ENCODE results near the gene PDSS2. TPM values are rescaled to one million over a fixed set of nuclear protein-coding genes. Genes with fewer than 3 reads are reported as not detected.

The PDSS2 gene
- polyA plus RNA-seq, 2 donors = 3.6 to 7.3 TPM

DNA sequence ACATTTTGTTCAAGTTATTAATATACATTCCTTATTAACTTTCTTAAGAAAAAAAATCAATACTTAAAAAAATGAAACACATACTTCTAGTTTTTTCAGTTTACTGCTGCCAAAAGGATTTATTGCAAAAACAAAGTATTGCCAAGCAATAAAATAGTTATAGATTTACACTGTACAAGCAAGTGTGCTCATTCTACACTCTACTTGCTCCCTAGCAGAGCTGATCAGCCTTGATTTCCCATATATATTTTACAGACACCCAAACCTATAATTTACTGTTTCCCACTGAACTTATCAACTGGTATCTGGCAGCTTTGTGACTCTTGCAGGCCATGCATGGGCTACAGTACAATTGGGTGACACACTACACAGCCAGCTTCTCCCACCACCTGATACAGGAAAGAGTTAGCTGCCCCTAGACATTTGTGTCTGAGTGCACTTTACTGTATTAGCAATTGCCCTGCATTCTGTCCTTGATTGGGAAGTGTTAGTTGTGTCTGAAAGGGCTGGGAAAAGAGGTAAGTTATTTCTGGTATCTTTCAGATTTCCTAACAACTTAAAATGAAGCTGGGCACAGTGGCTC is 188.1 kb downstream of the PDSS2 start:
- H3K36me3 ChIP-seq (ENCODE audit: control insufficient read depth in 2 of 2, insufficient read depth in 2 of 2, low read length in 1 of 2) = peaks cover 0 to 2% of the 10 kb centered on the region in 2 donors
- H3K4me3 ChIP-seq (ENCODE audit: low read depth in 1 of 2, low read length in 2 of 2) = no peak overlapping the region
- no peaks in the 10 kb centered on the region for H3K27me3 ChIP-seq (ENCODE audit: control insufficient read depth in 1 of 2, insufficient read depth in 2 of 2, low read length in 2 of 2)

DNA sequence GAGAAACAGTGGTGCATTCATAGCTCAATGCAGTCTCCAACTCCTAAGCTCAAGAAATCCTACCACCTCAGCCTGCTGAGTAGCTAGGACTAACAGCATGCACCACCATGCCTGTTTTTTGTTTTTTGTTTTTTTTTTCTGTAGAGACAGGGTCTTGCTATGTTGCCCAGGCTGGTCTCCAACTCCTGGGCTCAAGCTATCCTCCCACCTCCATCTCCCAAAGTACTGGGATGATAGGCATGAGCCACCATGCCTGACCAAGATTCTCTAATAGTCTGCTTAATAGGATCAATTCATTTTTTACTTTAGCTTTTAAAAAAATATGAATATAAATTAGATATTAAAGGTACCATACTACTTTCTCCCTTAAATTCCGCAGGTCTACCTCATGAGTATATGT is 191.7 kb downstream of the PDSS2 start:
- 96 to 97% methylated on average over 1 of the region's 1 CpG for whole genome bisulfite sequencing, 2 donors
- no peaks in the 10 kb centered on the region for H3K9me3 ChIP-seq (ENCODE audit: control insufficient read depth in 2 of 2, insufficient read depth in 1 of 2, low read depth in 1 of 2, low read length in 1 of 2)
- H3K4me1 ChIP-seq (ENCODE audit: control insufficient read depth in 2 of 2, insufficient read depth in 2 of 2, low read length in 1 of 2) = no peaks in the 10 kb centered on the region
- no peak overlapping the region for H3K27ac ChIP-seq (ENCODE audit: low read depth in 2 of 2, low read length in 1 of 2)
- peaks cover 0 to 2% of the 10 kb centered on the region in 2 donors for H3K36me3 ChIP-seq (ENCODE audit: control insufficient read depth in 2 of 2, insufficient read depth in 2 of 2, low read length in 1 of 2)
- no peaks in the 10 kb centered on the region for H3K27me3 ChIP-seq (ENCODE audit: control insufficient read depth in 1 of 2, insufficient read depth in 2 of 2, low read length in 2 of 2)
- no peak overlapping the region for H3K4me3 ChIP-seq (ENCODE audit: low read depth in 1 of 2, low read length in 2 of 2)

More for the DNA sequence above, 188.1 kb downstream of the PDSS2 start:
- H3K9me3 ChIP-seq (ENCODE audit: control insufficient read depth in 2 of 2, insufficient read depth in 1 of 2, low read depth in 1 of 2, low read length in 1 of 2) = no peaks in the 10 kb centered on the region
- H3K4me1 ChIP-seq (ENCODE audit: control insufficient read depth in 2 of 2, insufficient read depth in 2 of 2, low read length in 1 of 2) = no peaks in the 10 kb centered on the region
- H3K27ac ChIP-seq (ENCODE audit: low read depth in 2 of 2, low read length in 1 of 2) = no peak overlapping the region

DNA sequence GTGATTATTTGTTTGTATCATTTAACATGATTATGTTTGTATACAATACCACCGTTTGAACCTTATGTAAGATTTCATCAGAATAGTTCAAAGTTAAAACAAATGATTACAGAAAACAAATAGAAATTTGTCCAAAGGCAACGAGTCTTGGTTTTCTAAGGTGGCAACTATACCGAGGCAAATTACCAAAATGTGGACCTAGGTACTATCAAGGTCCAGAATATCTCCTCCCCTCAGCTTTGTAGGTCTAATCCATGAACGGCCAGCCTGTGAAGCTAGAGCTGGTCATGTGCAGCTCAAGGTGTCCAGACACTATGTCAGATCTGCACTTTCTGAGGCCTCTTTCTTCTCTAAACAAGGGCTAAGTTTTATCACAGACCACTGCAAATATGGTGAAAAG is 192.4 kb downstream of the PDSS2 start:
- Histone ChIP-seq H3K9me3 (ENCODE audit: control insufficient read depth in 2 of 2, insufficient read depth in 1 of 2, low read depth in 1 of 2, low read length in 1 of 2) (no peaks in the 10 kb centered on the region), H3K36me3 (ENCODE audit: control insufficient read depth in 2 of 2, insufficient read depth in 2 of 2, low read length in 1 of 2) (peaks cover 0 to 2% of the 10 kb centered on the region in 2 donors), H3K27me3 (ENCODE audit: control insufficient read depth in 1 of 2, insufficient read depth in 2 of 2, low read length in 2 of 2) (no peaks in the 10 kb centered on the region), H3K27ac (ENCODE audit: low read depth in 2 of 2, low read length in 1 of 2) (no peak overlapping the region), H3K4me1 (ENCODE audit: control insufficient read depth in 2 of 2, insufficient read depth in 2 of 2, low read length in 1 of 2) (no peaks in the 10 kb centered on the region), H3K4me3 (ENCODE audit: low read depth in 1 of 2, low read length in 2 of 2) (no peak overlapping the region)
- WGBS, 2 donors = 74 to 83% methylated on average over 4 of the region's 4 CpGs

DNA sequence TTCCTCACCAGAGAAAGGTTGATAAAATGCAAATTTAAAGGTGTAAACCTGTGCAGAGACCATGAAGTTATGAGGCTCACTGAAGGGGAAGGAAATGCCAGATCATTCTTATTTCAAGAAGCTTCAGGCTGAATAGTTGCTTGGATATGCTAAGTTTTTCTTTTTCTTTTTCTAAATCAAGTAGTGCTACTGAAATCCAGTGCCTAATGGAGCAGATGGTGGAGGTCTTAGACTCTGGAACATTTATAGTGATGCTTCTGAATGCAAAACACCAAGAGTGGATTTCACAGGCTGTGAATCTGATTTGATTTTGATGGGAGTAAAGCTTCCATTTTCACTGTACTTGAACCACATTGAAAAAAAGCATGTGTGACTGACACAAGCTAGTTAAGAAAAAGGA is 192.8 kb downstream of the PDSS2 start:
- H3K36me3 ChIP-seq (ENCODE audit: control insufficient read depth in 2 of 2, insufficient read depth in 2 of 2, low read length in 1 of 2) = peaks cover 0 to 2% of the 10 kb centered on the region in 2 donors

DNA sequence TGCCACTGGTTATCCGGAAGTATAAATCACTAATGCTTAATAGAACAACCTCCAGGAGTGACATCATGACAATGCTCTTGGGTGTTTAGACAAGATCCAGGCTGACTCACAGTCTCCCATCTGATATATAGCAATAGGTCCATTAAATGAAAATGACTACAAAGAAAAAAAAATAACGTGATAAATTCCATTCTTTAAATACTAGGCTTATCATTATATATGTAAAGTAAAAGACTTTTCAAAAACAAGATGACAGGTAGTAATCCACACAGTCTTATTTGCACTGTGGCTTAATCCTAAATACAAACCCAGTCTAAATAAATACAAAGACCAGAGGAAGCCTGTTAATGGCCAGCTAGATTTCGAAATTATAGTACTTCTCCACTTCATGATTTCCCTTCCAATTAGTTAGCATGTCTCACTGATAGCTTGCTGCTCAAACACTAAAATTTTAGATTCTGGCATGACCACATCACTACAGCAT is 195.0 kb downstream of the PDSS2 start:
- WGBS, 2 donors = 40 to 45% methylated on average over 3 of the region's 3 CpGs
- Histone ChIP-seq H3K9me3 (ENCODE audit: control insufficient read depth in 2 of 2, insufficient read depth in 1 of 2, low read depth in 1 of 2, low read length in 1 of 2) (no peaks in the 10 kb centered on the region), H3K36me3 (ENCODE audit: control insufficient read depth in 2 of 2, insufficient read depth in 2 of 2, low read length in 1 of 2) (peaks cover 0 to 2% of the 10 kb centered on the region in 2 donors)

More for the DNA sequence above, 192.8 kb downstream of the PDSS2 start:
- H3K4me3 ChIP-seq (ENCODE audit: low read depth in 1 of 2, low read length in 2 of 2) = no peak overlapping the region
- H3K4me1 ChIP-seq (ENCODE audit: control insufficient read depth in 2 of 2, insufficient read depth in 2 of 2, low read length in 1 of 2) = no peaks in the 10 kb centered on the region
- H3K27me3 ChIP-seq (ENCODE audit: control insufficient read depth in 1 of 2, insufficient read depth in 2 of 2, low read length in 2 of 2) = no peaks in the 10 kb centered on the region
- H3K27ac ChIP-seq (ENCODE audit: low read depth in 2 of 2, low read length in 1 of 2) = no peak overlapping the region
- H3K9me3 ChIP-seq (ENCODE audit: control insufficient read depth in 2 of 2, insufficient read depth in 1 of 2, low read depth in 1 of 2, low read length in 1 of 2) = no peaks in the 10 kb centered on the region

DNA sequence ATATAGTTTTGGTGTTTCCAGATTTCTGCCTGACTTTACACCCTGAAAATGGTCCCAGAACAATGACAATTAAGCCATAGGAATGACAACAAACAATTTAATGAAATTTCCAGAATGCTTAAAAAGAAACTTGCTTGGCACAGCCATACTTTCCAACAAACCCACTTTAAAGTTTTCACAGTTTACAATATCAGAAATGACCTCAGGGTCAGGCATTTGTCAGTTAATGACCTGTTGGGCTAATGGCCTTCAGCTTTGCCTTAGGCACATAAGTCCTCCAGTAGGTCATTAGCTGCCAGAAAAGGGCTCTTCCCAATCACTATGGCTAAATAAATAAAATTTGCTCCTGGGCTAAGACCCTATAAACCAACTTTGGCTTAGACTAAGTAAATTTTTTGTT is 199.4 kb downstream of the PDSS2 start:
- H3K9me3 ChIP-seq (ENCODE audit: control insufficient read depth in 2 of 2, insufficient read depth in 1 of 2, low read depth in 1 of 2, low read length in 1 of 2) = no peaks in the 10 kb centered on the region
- no peaks in the 10 kb centered on the region for H3K36me3 ChIP-seq (ENCODE audit: control insufficient read depth in 2 of 2, insufficient read depth in 2 of 2, low read length in 1 of 2)
- no peak overlapping the region for H3K4me3 ChIP-seq (ENCODE audit: low read depth in 1 of 2, low read length in 2 of 2)
- H3K27me3 ChIP-seq (ENCODE audit: control insufficient read depth in 1 of 2, insufficient read depth in 2 of 2, low read length in 2 of 2) = no peaks in the 10 kb centered on the region
- no peak overlapping the region for H3K27ac ChIP-seq (ENCODE audit: low read depth in 2 of 2, low read length in 1 of 2)
- H3K4me1 ChIP-seq (ENCODE audit: control insufficient read depth in 2 of 2, insufficient read depth in 2 of 2, low read length in 1 of 2) = no peaks in the 10 kb centered on the region

More for the DNA sequence above, 195.0 kb downstream of the PDSS2 start:
- H3K27ac ChIP-seq (ENCODE audit: low read depth in 2 of 2, low read length in 1 of 2) = no peak overlapping the region
- H3K4me3 ChIP-seq (ENCODE audit: low read depth in 1 of 2, low read length in 2 of 2) = no peak overlapping the region
- H3K27me3 ChIP-seq (ENCODE audit: control insufficient read depth in 1 of 2, insufficient read depth in 2 of 2, low read length in 2 of 2) = no peaks in the 10 kb centered on the region
- no peaks in the 10 kb centered on the region for H3K4me1 ChIP-seq (ENCODE audit: control insufficient read depth in 2 of 2, insufficient read depth in 2 of 2, low read length in 1 of 2)

DNA sequence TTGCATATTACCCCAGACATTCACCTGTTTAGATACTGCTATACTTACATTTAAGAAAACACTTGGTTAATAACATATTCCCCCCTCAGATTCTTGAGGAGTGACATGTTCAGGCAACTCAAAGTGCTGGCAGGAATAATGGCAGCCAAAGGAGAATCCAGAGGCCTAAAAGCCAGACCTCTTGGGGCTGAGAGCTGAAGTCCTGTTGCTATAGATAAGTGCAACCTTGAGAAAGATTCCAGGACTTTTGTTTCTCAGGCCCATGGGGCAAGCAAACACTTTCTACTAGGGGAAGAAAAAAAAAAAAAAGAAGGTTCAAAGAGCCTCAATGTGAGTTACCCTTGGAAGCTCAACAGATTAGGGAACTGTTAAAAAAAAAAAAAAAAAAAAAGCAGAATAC is 211.2 kb downstream of the PDSS2 start:
- Histone ChIP-seq H3K9me3 (ENCODE audit: control insufficient read depth in 2 of 2, insufficient read depth in 1 of 2, low read depth in 1 of 2, low read length in 1 of 2) (no peaks in the 10 kb centered on the region), H3K27ac (ENCODE audit: low read depth in 2 of 2, low read length in 1 of 2) (no peak overlapping the region), H3K27me3 (ENCODE audit: control insufficient read depth in 1 of 2, insufficient read depth in 2 of 2, low read length in 2 of 2) (no peaks in the 10 kb centered on the region), H3K4me1 (ENCODE audit: control insufficient read depth in 2 of 2, insufficient read depth in 2 of 2, low read length in 1 of 2) (no peaks in the 10 kb centered on the region), H3K4me3 (ENCODE audit: low read depth in 1 of 2, low read length in 2 of 2) (no peak overlapping the region), H3K36me3 (ENCODE audit: control insufficient read depth in 2 of 2, insufficient read depth in 2 of 2, low read length in 1 of 2) (no peaks in the 10 kb centered on the region)

DNA sequence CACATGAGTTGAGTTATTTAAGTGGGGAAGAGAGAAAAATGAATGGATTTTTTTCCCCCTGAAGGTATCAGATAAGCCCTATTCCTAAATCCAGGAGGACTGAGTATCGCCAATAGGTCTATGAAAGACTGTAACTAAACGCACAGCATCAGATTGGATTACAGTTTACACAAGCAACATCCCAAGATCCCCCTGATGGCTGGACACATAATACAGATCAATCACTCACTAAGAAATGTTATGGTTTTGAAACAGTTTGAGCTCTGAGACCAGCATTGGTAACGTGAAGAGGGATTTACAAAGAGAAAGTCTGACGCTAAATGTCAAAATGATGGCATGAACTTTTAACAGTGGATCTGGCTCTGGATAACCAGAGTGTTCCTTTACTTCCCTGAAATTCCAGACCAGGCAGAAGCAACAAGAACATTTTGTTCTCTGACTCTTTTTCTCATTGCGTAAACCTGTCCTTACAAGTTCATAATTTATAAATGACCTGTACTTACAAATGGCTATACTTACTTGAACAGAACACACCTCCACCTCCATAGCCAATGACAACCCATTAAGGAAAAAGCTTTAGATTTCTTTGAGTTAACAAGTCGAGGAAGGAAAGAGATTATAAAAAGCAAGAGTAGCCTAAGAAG is 212.3 kb downstream of the PDSS2 start:
- H3K9me3 ChIP-seq (ENCODE audit: control insufficient read depth in 2 of 2, insufficient read depth in 1 of 2, low read depth in 1 of 2, low read length in 1 of 2) = no peaks in the 10 kb centered on the region
- no peaks in the 10 kb centered on the region for H3K27me3 ChIP-seq (ENCODE audit: control insufficient read depth in 1 of 2, insufficient read depth in 2 of 2, low read length in 2 of 2)
- peak overlapping the region; percentile 36 to 63 for H3K27ac ChIP-seq (ENCODE audit: low read depth in 2 of 2, low read length in 1 of 2)
- H3K4me3 ChIP-seq (ENCODE audit: low read depth in 1 of 2, low read length in 2 of 2) = no peak overlapping the region
- WGBS, 2 donors = 50 to 66% methylated on average over 6 of the region's 6 CpGs
- H3K36me3 ChIP-seq (ENCODE audit: control insufficient read depth in 2 of 2, insufficient read depth in 2 of 2, low read length in 1 of 2) = no peaks in the 10 kb centered on the region
- no peaks in the 10 kb centered on the region for H3K4me1 ChIP-seq (ENCODE audit: control insufficient read depth in 2 of 2, insufficient read depth in 2 of 2, low read length in 1 of 2)

DNA sequence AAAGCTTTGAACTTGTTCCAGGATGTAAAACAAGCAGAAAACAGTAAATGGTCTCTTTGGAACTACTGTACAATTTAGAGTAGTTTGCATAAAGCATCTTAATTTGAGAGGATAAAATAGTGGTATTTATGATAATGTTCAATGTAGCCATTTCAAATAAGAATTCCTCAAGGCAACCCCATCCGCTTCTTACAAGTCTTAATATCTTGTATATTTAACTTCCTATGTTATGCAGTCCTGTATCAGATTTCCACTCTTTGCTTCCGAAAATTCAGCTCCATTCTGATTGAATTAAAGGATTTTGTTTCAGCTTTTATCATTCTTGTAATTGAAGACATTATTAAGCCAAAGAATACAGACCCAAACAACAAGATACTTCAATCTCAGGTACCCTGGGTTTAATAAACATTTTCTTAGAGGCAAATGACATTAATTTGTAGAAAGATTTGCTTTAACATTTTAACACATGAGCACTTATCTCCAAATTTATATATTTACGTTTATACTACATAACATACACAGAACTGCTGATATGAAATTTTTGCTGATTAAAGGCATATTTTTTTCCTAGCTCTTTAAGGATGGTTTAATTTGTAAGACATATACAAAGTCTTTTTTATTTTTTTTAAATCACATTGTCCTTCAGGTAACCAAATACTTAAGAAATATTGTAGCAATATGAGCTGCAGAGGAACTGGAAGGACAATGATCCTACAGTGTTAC is 213.0 kb downstream of the PDSS2 start:
- Histone ChIP-seq H3K27me3 (ENCODE audit: control insufficient read depth in 1 of 2, insufficient read depth in 2 of 2, low read length in 2 of 2) (no peaks in the 10 kb centered on the region), H3K4me1 (ENCODE audit: control insufficient read depth in 2 of 2, insufficient read depth in 2 of 2, low read length in 1 of 2) (no peaks in the 10 kb centered on the region), H3K9me3 (ENCODE audit: control insufficient read depth in 2 of 2, insufficient read depth in 1 of 2, low read depth in 1 of 2, low read length in 1 of 2) (no peaks in the 10 kb centered on the region), H3K4me3 (ENCODE audit: low read depth in 1 of 2, low read length in 2 of 2) (no peak overlapping the region), H3K27ac (ENCODE audit: low read depth in 2 of 2, low read length in 1 of 2) (no peak overlapping the region), H3K36me3 (ENCODE audit: control insufficient read depth in 2 of 2, insufficient read depth in 2 of 2, low read length in 1 of 2) (no peaks in the 10 kb centered on the region)
- 75 to 83% methylated on average over 3 of the region's 3 CpGs for WGBS, 2 donors
